NCI-H2227 (cell line): ENCODE data around the gene LGI1.
"Not testable (repeated sequence)": the region's sequence is repeated elsewhere in the genome, so short reads cannot be mapped to it uniquely, and the experiment has no call there.

ENCODE experiments used
- DNase-seq: peaks from one replicate; lab custom pipeline; 2025; ENCODE audit not compliant: unreplicated experiment; lab: John Stamatoyannopoulos, UW

Gene LGI1

DNA sequence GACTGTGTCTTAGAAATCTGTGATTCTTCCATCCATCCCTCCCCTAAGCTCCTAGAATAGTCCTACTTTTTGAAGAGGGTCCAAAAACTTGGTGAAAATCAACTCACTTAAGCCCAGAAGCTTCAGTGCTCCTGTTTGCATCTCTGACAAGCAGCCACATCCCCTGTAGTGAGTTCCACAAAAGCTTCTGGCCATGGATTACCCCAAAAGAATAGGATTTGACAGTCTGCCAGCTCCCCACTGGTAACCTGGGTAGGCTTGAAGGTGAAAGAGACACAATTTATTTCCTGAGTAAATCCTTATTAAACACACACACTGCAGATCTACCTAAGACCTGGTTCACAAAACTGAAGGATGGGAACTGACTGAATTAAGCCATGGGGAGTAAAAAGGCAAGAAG is 46.5 kb downstream of the LGI1 start:
- DNase-seq, result no peak

DNA sequence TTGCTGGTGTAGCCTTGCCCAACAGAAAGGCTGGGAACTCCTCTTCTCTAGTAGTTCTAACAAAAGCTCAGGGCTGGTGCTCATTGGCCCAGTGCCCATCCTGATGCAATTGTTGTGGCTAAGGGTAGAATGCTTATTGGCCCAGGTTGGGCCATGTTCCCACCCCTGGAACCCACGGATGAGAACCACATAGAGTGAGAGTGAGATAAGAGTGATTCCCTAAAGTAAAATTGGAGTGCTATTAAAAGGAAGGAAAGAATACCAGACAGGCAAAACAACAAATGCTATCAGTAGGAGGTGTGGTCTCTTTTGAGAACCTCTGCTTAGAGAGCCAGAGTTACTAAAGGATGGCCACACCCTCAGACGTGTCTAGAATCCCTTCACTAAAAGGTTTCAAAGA is 49.2 kb downstream of the LGI1 start:
- no peak for DNase-seq

DNA sequence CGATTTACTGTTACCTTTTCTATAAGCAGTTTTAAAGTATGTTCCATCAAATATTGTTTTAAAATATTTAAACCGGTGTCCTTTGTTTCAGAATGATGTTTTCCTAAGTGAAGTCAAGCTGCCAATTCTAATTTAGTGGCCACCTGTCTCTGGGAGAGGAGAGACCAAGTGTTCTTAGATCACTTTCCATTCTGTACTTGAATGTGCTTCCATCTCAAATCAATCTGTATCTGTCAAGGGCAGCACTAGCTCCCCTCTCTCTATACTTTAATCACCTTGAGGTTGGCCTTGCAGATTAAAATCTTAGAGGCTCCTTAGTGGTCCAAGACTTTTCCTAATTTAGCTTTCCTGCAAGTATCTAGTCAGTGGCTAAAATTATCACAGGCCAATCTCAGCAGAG is 49.6 kb downstream of the LGI1 start:
- DNase-seq, result no peak

DNA sequence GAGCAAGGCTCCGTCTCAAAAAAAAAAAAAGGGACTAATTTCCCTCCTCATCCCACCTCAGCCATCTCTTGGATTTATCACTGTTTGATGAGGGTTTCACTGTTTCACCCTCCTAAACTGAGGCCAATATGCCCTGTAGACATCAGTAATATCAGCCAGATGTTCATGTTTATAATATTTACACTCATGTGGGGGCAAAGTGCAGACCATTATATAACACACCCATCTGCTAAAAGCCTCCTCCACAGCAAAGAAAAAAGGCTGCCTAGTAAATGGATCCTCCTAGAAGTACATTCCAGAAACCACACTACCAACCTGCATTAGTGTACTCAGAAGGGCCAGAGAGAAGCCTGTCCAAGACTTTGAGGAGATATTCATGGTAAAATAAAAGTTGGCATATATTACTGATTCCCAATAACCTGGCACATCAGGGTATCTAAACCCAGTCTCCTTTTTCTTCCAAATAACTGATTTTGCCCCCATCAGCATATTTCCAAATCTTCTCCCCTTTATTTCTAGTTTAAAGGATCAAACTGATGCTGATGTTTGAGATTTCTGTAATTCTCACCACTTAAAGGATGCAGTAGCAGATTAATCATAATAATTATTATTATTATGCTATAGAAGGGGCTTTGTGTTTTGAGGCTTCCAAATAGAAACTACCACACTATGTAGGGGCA is 55.1 kb downstream of the LGI1 start:
- peak; percentile 2 for DNase-seq

DNA sequence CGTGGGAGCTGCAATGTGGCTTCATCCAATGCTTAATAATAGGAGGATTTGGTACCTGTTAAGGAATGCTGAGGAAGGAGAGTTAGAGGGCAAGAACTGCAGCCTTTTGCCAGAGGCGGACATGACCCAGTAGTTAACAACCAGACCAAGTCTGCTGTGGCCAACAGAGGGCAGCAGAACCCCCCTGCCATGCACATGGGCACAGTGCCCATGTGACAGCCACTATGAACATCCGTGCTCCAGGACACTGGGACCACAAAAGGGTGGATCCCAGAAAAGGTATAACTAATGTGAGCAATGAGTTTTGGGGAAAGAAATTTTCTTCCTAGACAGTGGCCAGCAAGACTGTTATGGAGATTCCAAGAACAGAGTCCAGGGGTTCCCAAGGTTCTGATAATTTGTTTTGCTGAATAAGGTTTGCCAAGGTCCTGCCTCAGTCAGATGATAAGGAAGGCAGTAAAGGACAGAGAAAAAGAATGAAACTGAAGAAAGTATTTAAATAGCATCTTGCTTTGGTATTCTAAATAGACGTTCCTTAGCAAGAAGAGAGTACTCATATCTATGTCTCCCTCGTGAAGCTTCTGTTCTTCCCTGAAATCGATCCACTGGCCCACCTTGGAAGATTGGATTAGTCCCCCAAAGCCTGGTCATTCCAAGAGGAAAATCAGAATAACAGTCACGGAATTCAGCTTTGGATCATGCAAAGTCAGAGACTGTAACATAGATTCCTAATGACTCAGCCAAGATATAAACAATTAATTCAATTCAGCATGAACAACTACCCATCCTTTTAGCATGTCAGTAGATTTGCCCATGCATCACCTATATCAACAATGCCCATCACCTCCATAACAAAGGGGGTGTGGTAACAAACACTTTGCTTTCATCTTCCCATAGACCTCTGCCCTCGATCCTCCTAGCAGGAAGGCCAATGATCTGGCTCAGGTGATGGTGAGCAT is 56.0 kb downstream of the LGI1 start:
- peak; percentile 39 for DNase-seq

DNA sequence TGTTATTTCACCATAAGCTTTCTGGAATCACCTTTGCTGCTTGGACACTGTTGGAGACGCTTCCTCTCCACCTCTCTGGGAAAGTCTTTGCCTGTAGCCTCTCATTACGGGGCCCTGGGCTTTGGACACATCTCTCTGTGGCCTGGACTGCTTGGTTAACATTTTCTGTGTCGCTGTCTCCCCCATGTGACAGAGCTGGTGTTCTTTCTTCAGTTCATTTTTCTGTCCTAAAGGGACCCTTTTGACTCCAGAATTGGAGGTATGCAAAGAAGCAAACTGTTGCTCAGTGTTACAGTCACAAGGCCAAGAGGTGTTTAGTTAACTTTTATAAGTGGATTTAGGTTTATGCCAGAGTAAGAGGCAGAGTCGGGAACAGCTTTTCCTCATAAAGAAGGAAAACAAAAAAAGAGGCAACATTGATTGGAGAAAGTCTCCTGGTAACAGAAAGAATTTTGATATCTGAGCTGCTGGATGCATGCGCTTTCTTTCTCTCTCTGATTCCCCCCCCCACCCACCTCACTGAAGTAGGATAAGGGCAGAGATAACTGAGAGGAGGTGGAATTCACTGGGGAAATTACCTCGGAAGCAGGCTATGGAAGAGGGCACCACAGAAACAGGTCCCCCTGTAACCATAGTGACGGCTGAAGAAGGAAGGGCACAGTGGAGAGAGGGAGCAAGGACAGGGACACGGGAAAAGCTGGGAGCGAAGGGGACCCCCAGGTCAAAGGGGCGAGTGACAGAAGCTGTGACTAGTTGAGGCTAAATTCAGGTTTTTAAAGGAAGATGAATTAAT is 57.8 kb downstream of the LGI1 start:
- peak; percentile 38 for DNase-seq

DNA sequence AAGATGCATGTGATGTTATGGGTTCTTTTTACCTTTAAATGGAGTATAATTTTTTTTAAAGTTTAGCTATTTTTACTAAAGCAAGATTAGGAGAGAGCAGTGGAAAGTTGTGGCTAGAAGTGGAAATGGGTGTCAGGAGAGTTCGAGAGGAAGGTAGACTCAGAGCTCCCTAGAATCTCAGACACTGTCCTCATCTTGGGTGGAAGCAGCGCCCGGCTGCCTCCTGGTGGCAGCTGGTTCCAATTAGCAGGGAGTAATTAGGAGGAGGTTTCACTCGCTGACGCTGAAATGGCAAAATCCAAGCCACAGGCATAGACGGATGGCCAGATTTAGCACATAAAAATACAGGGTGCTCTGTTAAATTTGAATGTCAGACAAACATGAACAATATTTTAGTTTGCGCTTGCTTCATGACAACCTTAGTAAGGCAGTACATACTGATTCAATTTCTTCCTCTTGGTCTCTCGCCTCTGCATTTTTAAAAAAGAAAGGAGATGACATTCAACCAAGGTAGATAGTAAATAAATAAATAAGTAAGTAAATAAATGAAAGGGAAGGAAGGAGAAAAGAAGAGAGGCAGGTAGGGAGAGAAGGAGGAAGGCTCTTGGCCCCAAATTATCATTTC is 58.5 kb downstream of the LGI1 start:
- DNase-seq, result peak; percentile 66

DNA sequence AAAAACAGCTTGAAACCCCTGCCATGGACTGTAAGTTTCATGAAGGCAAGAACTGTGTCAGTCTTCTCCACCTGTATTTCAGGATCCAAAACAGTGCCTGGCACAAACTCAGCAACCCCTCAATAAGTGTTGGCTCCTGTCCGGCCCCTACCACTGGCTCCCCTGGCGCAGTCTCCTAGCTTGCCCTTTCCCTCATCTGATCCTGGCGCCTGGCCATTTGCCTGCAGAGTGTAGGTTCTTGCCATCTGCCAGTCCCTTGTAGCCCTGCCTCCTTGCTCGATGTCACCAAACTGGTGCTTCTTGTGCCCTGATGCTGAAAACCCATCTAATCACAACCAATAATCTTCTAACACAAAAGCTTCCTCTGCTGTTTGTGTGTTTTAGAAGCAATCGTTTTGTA is 60.4 kb downstream of the LGI1 start:
- DNase-seq, result no peak

DNA sequence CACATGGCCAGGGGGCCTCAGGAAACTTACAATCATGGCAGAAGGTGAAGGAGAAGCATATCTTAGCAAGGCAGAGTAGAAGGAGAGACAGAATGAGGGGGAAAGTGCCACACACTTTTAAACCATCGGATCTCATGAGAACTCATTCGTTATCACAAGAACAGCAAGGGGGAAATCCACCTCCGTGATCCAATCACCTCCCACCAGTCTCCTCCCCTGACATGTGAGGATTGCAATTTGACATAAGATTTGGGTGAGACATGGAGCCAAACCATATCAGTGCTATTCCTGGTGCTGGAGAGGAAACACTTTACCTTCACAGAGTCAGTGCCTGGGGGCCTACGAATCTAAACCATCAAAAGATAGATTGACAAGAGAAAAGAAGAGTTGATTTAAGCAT is 61.8 kb downstream of the LGI1 start:
- no peak for DNase-seq

DNA sequence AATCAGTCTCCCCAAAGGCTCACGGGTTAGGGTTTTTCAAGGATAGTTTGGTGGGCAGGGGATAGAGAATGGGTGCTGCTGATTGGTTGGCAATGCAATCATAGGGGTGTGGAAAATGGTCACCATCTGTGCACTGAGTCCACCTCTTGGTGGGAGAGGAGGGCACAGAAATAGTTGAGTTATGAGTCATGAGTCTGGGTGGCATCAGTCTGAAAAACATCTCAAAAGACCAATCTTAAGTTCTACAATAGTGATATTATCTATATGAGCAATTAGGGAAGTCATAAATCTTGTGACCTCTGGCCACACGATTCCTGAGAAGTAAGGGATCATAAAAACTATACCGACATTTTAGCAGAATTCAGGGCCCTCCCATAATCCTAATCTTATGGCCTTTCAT is 62.7 kb downstream of the LGI1 start:
- no peak for DNase-seq

DNA sequence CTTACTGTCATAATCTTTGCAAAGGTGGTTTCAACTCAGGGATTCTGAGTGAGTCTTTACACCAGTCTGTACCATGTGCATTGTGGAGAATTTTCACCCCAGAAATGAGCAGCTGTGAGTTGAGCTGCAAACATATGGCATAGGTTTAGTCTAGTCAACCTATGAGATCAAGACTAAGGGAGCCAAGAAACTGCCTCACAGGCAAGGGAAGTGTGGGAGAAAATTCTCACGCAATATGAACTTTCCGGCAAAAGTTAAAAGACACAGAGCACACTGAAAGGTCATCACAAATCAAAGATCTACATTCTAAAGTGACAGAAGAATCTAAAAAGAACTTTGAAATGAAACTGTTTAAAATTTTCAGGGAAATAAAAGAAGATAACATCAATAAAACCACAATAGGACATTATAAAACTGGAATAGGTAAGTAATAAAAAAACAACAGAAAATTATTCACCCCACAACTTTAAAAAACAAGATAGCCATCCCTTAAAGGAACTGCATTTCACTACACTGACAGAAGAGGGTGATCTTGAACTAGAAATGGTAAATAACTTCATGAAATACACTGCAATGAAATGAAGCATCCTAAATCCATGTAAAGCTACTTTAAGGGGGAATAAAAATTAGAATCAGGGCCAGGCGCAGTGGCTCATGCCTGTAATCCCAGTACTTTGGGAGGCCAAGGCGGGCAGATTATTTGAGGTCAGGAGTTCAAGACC is 63.5 kb downstream of the LGI1 start:
- DNase-seq, result peak; percentile 27

DNA sequence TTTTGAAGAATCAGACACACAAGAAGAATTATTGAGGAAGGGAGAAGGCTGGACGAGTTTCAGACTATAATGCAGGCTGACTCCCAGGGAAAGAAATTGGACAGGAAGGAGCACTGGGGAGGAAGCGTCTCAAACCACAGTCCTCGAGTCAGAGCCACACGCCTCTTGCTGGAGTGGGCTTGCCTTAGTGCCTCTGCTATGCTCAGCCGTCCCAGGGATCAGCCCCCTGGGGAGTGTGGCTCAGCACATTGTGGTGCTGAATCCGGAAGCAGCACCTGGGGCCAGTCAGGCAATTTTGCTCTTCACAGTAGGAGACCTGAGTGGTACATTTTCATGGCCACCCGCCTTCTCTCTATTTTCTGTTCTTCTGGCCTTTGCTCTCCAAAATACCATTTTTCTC is 68.6 kb downstream of the LGI1 start:
- DNase-seq, result peak; percentile 1

DNA sequence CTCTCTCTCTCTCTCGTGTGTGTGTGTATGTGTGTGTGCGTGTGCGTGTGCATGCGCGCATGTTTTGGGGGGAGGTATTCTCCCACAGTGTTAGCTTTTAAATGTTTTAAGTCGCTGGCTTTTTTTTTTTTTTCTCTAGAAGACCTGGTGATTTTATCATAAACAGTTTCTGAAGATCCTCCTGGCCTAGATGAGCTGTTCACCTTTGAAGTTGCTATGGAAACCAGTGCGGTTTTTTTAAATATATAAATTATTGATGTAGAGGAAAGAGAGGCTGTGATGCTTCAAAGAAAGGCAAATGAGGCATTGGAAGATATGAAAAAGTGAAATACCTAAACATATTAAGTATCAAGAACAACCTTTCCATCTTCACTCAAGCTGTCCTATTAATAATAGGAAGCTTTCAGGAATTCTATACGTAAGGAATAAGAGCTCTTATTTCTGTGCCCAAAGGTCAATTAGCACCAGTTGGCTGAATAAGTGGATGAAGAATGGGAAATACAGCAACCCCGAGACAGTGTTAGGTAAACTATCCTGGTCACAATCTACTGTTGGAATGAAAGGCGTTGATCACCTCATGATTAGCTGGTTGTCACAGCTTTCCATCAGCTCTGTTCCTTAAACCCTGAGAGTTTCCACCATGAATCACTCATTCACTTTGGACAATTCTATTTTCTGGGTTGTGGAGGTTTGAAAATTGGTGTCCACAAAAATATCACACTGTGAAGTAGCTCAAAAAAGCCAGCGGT is 69.5 kb downstream of the LGI1 start:
- peak; percentile 22 for DNase-seq

DNA sequence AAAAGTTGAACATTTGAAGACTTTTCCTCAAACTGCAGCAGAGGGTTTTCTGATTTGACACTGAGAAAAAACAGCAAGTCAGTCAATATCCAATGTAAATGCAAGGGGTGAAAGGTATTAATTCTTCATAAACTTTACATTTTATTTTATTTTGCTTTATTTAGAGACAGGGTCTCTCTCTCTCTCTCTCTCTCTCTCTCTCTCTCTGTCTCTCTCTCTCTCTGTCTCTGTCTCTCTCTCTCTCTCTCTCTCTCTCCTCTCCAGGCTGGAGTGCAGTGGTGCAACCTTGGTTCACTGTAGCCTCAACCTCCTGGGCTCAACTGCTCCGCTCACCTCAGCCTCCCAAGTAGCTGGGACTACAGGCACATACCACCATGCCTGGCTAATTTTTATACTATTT is 73.3 kb downstream of the LGI1 start:
- not testable (repeated sequence) for DNase-seq

DNA sequence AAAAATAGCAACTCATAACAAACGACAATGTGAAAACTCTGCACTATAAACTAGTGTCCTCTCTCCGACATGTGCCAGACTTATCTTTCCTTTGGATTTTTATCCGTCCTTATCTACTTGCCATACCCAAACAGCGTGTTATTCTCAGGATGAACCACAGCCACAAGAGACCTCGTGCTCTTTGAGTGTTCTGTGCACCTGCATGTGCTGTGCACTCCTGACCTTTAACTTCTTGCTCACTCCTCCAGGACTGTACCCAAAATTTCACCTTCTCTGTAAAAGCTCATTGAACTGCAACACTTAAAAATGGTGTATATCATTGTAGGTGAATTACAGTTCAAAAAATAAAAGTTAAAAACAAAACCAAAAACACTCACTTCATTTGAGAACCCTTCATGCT is 78.0 kb downstream of the LGI1 start:
- no peak for DNase-seq

DNA sequence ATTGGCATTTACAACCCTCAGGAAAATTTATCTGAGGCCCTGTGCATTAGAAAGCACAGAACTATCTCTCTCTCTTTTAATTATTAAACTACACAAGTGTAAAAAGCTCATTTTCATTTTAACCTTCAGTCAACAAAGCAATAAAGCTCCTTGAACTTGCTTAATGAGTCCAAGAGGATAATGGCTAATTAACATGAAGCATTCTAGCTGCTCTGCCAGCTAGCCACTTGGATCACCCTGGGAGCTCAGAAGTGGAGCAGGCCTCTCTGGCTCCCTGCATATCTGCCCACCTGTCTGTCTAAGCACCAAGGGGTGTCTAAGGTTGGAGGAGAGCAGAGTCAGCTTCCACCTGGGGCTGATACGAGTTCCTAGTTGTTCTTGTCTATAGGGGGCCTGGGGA is 80.1 kb downstream of the LGI1 start:
- no peak for DNase-seq

DNA sequence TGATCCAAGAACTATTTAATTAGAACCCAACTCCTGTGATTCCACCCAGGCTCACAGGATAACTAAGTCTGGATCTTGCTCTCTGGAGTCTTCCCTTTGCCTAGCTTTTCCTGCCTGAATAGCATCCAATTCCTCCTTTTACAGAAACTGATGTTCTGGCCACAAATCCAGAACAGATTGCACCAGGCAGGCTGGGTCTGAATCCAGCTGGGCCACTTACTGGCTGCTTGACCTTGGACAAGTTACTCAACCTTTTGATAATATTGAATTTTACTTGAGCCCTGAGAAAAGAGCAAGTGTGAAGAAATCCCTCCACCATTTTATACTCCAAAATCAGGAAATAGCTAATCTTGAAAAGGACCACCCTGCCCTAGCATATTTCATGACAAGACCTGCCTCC is 80.5 kb downstream of the LGI1 start:
- no peak for DNase-seq

DNA sequence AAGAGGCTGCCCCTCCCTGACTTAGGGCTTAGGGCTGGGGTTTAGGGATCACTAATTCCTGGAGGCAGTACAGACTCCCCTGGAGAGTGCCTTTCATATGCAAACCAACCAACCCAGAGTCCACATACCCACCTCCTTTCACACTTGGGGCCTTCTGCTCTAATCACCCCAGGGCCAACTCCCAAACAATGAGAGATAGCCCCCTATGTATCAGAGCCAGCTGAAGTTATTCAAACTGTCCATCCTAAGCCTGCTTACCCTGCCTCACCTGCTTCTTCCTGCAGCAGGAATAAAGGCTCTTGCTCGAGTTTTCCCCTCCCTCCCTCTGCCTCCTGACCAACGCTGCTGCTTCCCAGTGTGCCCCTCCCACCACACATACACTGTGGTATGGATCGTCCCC is 84.2 kb downstream of the LGI1 start:
- no peak for DNase-seq

DNA sequence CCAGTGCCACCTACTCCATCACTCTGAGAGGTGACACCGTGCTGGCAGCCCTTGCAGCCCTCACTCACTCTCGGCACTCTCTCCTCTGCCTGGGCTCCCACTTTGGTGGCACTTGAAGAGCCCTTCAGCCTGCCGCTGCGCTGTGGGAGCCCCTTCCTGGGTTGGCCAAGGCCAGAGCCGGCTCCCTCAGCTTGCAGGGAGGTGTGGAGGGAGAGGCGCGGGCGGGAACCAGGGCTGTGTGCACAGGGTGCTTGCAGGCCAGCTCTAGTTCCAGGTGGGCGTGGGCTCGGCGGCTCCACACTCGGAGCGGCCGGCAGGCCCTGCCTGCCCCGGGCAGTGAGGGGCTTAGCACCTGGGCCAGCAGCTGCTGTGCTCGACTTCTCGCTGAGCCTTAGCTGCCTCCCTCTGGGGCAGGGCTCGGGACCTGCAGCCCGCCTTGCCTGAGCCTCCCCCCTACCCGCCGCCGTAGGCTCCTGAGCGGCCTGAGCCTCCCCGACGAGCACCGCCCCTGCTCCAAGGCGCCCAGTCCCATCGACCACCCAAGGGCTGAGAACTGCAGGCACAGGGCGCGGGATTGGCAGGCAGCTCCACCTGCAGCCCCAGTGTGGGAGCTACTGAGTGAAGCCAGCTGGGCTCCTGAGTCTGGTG is 87.4 kb downstream of the LGI1 start:
- DNase-seq, result no peak
